MCF 10A (cell line): ENCODE measurements around the gene MAGI1. TPM values are rescaled to one million over a fixed set of nuclear protein-coding genes. Genes with fewer than 3 reads are reported as not detected.

Experiments
- BruUV-seq: library from RNA; stranded (reverse); fragments of 400-500 nt; replicated peaks from 2 replicates; lab custom pipeline; 2021; lab: Mats Ljungman, UMichigan
- CTCF ChIA-PET: fragments of 300-600 bp; sonication (Branson Sonifier 250); formaldehyde crosslinking; extraction: SDS; loops from one replicate; lab custom pipeline; 2021; ENCODE audit warnings: antibody characterized with exemption, inconsistent platforms; lab: Yijun Ruan, JAX
- POLR2A ChIA-PET: fragments of 300-600, 350-650 bp; sonication (Branson Sonifier 250); formaldehyde crosslinking; extraction: SDS; loops from one replicate; lab custom pipeline; 2020; ENCODE audit warnings: antibody characterized with exemption, inconsistent platforms; lab: Yijun Ruan, JAX
- DNase-seq: peaks from one replicate; pipeline ENCODE4 v3.0.0-alpha.2; 2018; ENCODE audit not compliant: unreplicated experiment
- H3K27ac Mint-ChIP-seq: one replicate; pipeline ENCODE4 v1.8.0; 2022; ENCODE audit warnings: mild to moderate bottlenecking, low read depth, mixed read lengths; ENCODE audit not compliant: unreplicated experiment
- H3K27me3 Mint-ChIP-seq: one replicate; pipeline ENCODE4 v1.8.0; 2022; ENCODE audit warnings: mixed read lengths; ENCODE audit not compliant: insufficient read depth, unreplicated experiment
- H3K36me3 Mint-ChIP-seq: one replicate; pipeline ENCODE4 v1.8.0; 2022; ENCODE audit warnings: mild to moderate bottlenecking, moderate library complexity, mixed read lengths; ENCODE audit not compliant: insufficient read depth, unreplicated experiment
- H3K4me1 Mint-ChIP-seq: one replicate; pipeline ENCODE4 v1.8.0; 2022; ENCODE audit warnings: mixed read lengths; ENCODE audit not compliant: insufficient read depth, unreplicated experiment
- H3K4me3 Mint-ChIP-seq: one replicate; pipeline ENCODE4 v1.8.0; 2022; ENCODE audit warnings: mild to moderate bottlenecking, moderate library complexity, mixed read lengths; ENCODE audit not compliant: unreplicated experiment
- H3K9me3 Mint-ChIP-seq: one replicate; pipeline ENCODE4 v1.8.0; 2022; ENCODE audit warnings: mixed read lengths; ENCODE audit not compliant: unreplicated experiment
- CTCF ChIP-seq: fragments of 200-600 bp; IDR thresholded peaks from one replicate; pipeline ENCODE4 v1.8.0; 2022; ENCODE audit warnings: antibody characterized with exemption, mild to moderate bottlenecking; ENCODE audit not compliant: unreplicated experiment
- intact Hi-C: fragments of 100-400 bp; cut with micrococcal nuclease; formaldehyde crosslinking; loops from 2 replicates; pipeline ENCODE4 v1.14.1; 2022
- total RNA-seq: library from RNA; stranded (reverse); gene quantifications from 2 replicates; pipeline ENCODE4 v1.2.3, GENCODE V29; 2022

The MAGI1 gene
- total RNA-seq, 1 experiment from 2014 or later: 6.2 TPM

- H3K36me3 Mint-ChIP-seq: no peaks in the 10 kb centered on the region
- H3K27ac Mint-ChIP-seq: no peak overlapping the region
- ChIA-PET POLR2A (no interaction called here), CTCF (no interaction called here)
- no TSS peak for BruUV-seq
- no peaks in the 10 kb centered on the region for H3K27me3 Mint-ChIP-seq
- no peak for TF ChIP-seq CTCF
- H3K4me1 Mint-ChIP-seq: no peaks in the 10 kb centered on the region
- intact Hi-C loops: no loop called here
- no peak overlapping the region for H3K4me3 Mint-ChIP-seq
- no peaks in the 10 kb centered on the region for H3K9me3 Mint-ChIP-seq
- DNase-seq: no peak
These were observed 228.4 kb downstream of the MAGI1 start for GRCh38 chr3:65810302-65810701.

GRCh38 chr3:65809641-65810150 lies 229.0 kb downstream of the MAGI1 start:
- TF ChIP-seq CTCF: no peak
- H3K27ac Mint-ChIP-seq: no peak overlapping the region
- H3K4me1 Mint-ChIP-seq: no peaks in the 10 kb centered on the region
- CTCF ChIA-PET: no interaction called here
- H3K36me3 Mint-ChIP-seq: no peaks in the 10 kb centered on the region
- no peak overlapping the region for H3K4me3 Mint-ChIP-seq
- H3K9me3 Mint-ChIP-seq: no peaks in the 10 kb centered on the region
- POLR2A ChIA-PET: no interaction called here
- intact Hi-C loops: no loop called here
- no peaks in the 10 kb centered on the region for H3K27me3 Mint-ChIP-seq
- DNase-seq: no peak
- no TSS peak for BruUV-seq

GRCh38 chr3:65808824-65809223 lies 229.9 kb downstream of the MAGI1 start:
- Mint-ChIP-seq H3K4me3 (no peak overlapping the region), H3K27ac (no peak overlapping the region), H3K9me3 (no peaks in the 10 kb centered on the region), H3K4me1 (no peaks in the 10 kb centered on the region), H3K27me3 (no peaks in the 10 kb centered on the region), H3K36me3 (no peaks in the 10 kb centered on the region)
- BruUV-seq: no TSS peak
- intact Hi-C loops: no loop called here
- TF ChIP-seq CTCF: no peak
- ChIA-PET CTCF (no interaction called here), POLR2A (no interaction called here)
- DNase-seq: no peak

- no peaks in the 10 kb centered on the region for H3K4me1 Mint-ChIP-seq
- BruUV-seq: no TSS peak
- ChIA-PET CTCF (interaction anchor here (0.7 kb wide), 1 partner anchor 103 kb away, joined by 3 read pairs; no protein-coding TSS in a partner anchor), POLR2A (no interaction called here)
- intact Hi-C loops: no loop called here
- no peaks in the 10 kb centered on the region for H3K36me3 Mint-ChIP-seq
- no peak overlapping the region for H3K4me3 Mint-ChIP-seq
- H3K9me3 Mint-ChIP-seq: no peaks in the 10 kb centered on the region
- TF ChIP-seq CTCF: no peak
- no peak overlapping the region for H3K27ac Mint-ChIP-seq
- H3K27me3 Mint-ChIP-seq: no peaks in the 10 kb centered on the region
- DNase-seq: no peak
These were observed 230.3 kb downstream of the MAGI1 start for GRCh38 chr3:65808407-65808806.
